Liver (tissue), 9 donors: Measurements from ENCODE around the gene CLRN3. TPM values are rescaled to one million over a fixed set of nuclear protein-coding genes. Genes with fewer than 3 reads are reported as not detected.

Experiments
- DNase-seq: peaks from one replicate; pipeline ENCODE4 v3.0.0-alpha.2; 2017; ENCODE audit warnings: low spot score
- H3K27ac ChIP-seq, 2 donors: one replicate each; pipeline ENCODE4 v1.7.0; 2013; ENCODE audit warnings: inconsistent platforms in 2 of 2, low read length in 2 of 2, control low read depth in 1 of 2, low read depth in 1 of 2, mild to moderate bottlenecking in 1 of 2
- H3K27me3 ChIP-seq, 4 donors: one replicate each; pipeline versions ENCODE4 v1.6.1 to v1.7.0; 2013; ENCODE audit warnings: low read length in 3 of 4, inconsistent platforms in 1 of 4, mild to moderate bottlenecking in 1 of 4, moderate library complexity in 1 of 4; ENCODE audit not compliant: control insufficient read depth in 4 of 4, insufficient read depth in 4 of 4
- H3K36me3 ChIP-seq, 4 donors: one replicate each; pipeline versions ENCODE4 v1.6.1 to v1.7.0; 2013; ENCODE audit warnings: low read length in 3 of 4, mild to moderate bottlenecking in 3 of 4, low read depth in 1 of 4, moderate library complexity in 1 of 4; ENCODE audit not compliant: control insufficient read depth in 4 of 4, insufficient read depth in 3 of 4
- H3K4me1 ChIP-seq, 4 donors: one replicate each; pipeline versions ENCODE4 v1.6.1 to v1.7.0; 2013; ENCODE audit warnings: low read length in 3 of 4, mild to moderate bottlenecking in 3 of 4, moderate library complexity in 1 of 4; ENCODE audit not compliant: control insufficient read depth in 4 of 4, insufficient read depth in 4 of 4
- H3K4me3 ChIP-seq, 3 donors: one replicate each; pipeline versions ENCODE4 v1.6.1 to v1.7.0; 2013; ENCODE audit warnings: low read length in 3 of 3, control low read depth in 1 of 3, low read depth in 1 of 3, mild to moderate bottlenecking in 1 of 3
- H3K9ac ChIP-seq, 2 donors: one replicate each; pipeline ENCODE4 v1.7.0; 2013; ENCODE audit warnings: low read length in 2 of 2, mild to moderate bottlenecking in 2 of 2, moderate library complexity in 2 of 2, control low read depth in 1 of 2, low read depth in 1 of 2
- H3K9me3 ChIP-seq, 4 donors: one replicate each; pipeline versions ENCODE4 v1.6.1 to v1.7.0; 2013; ENCODE audit warnings: low read length in 3 of 4; ENCODE audit not compliant: control insufficient read depth in 4 of 4
- CTCF ChIP-seq: fragments of 150-350 bp; IDR thresholded peaks from 2 replicates; pipeline ENCODE4 v1.5.1; 2017; ENCODE audit warnings: improper control_type of control experiment, low read depth, low read length; ENCODE audit not compliant: missing input control
- EGR1 ChIP-seq, 2 donors: IDR thresholded peaks; 2 replicates each; pipeline ENCODE4 v1.6.1; 2016 to 2018; ENCODE audit warnings: antibody characterized with exemption in 2 of 2, low read depth in 2 of 2
- FOXA1 ChIP-seq: IDR thresholded peaks from 2 replicates; pipeline ENCODE4 v1.6.1; 2016; ENCODE audit warnings: antibody characterized with exemption
- FOXA2 ChIP-seq: IDR thresholded peaks from 2 replicates; pipeline ENCODE4 v1.6.1; 2016; ENCODE audit warnings: antibody characterized with exemption
- GABPA ChIP-seq, 2 donors: IDR thresholded peaks in 1 of 2; conservative IDR thresholded peaks in 1 of 2; 2 replicates each; pipeline ENCODE4 v1.6.1; 2016; ENCODE audit warnings: antibody characterized with exemption in 2 of 2, mild to moderate bottlenecking in 1 of 2, moderate library complexity in 1 of 2
- HNF4A ChIP-seq, 2 donors: conservative IDR thresholded peaks; 2 replicates each; pipeline ENCODE4 v1.6.1; 2016; ENCODE audit warnings: antibody characterized with exemption in 2 of 2, mild to moderate bottlenecking in 2 of 2
- HNF4G ChIP-seq: IDR thresholded peaks from 2 replicates; pipeline ENCODE4 v1.6.1; 2016; ENCODE audit warnings: antibody characterized with exemption
- JUND ChIP-seq, 2 donors: IDR thresholded peaks; 2 replicates each; pipeline ENCODE4 v1.6.1; 2016; ENCODE audit warnings: antibody characterized with exemption in 2 of 2
- NR2F2 ChIP-seq: IDR thresholded peaks from 2 replicates; pipeline ENCODE4 v1.6.1; 2016; ENCODE audit warnings: antibody characterized with exemption
- RAD21 ChIP-seq, 2 donors: IDR thresholded peaks; 2 replicates each; pipeline ENCODE4 v1.6.1; 2016; ENCODE audit warnings: antibody characterized with exemption in 2 of 2, mild to moderate bottlenecking in 2 of 2
- RXRA ChIP-seq, 2 donors: IDR thresholded peaks; 2 replicates each; pipeline ENCODE4 v1.6.1; 2017 to 2018; ENCODE audit warnings: antibody characterized with exemption in 2 of 2, mild to moderate bottlenecking in 1 of 2
- SP1 ChIP-seq: IDR thresholded peaks from 2 replicates; pipeline ENCODE4 v1.6.1; 2018; ENCODE audit warnings: antibody characterized with exemption, mild to moderate bottlenecking
- TAF1 ChIP-seq: conservative IDR thresholded peaks from 2 replicates; pipeline ENCODE4 v1.6.1; 2016; ENCODE audit warnings: antibody characterized with exemption, mild to moderate bottlenecking
- YY1 ChIP-seq: IDR thresholded peaks from 2 replicates; pipeline ENCODE4 v1.6.1; 2016; ENCODE audit warnings: antibody characterized with exemption, mild to moderate bottlenecking
- ZBTB33 ChIP-seq: IDR thresholded peaks from 2 replicates; pipeline ENCODE4 v1.6.1; 2016; ENCODE audit warnings: antibody characterized with exemption
- WGBS: extraction: QIAGEN DNeasy Blood & Tissue Kit; methylation state at CpG from one replicate; pipeline ENCODE4 v1.1.7; 2013; 5-methylcytosine and 5-hydroxymethylcytosine counted together
- polyA plus RNA-seq, 2 donors: library from polyadenylated mRNA; stranded (reverse) in 1 of 2; unstranded in 1 of 2; fragments of 200-250 nt in 1 of 2; fragments of >200 nt in 1 of 2; fragmentation: Nextera tagmentation in 1 of 2; extraction: Ambion mirVana in 1 of 2; gene quantifications; one replicate each; pipeline versions ENCODE4 v1.2.1 to v1.2.3, GENCODE V29; 2013 to 2015
- total RNA-seq, 2 donors: library from RNA; depleted of rRNA; stranded (reverse); fragments of >200 nt; gene quantifications; one replicate each; pipeline ENCODE4 v1.2.3, GENCODE V29; 2014
- TF ChIP-seq, protein P1 (sequence below): IDR thresholded peaks from 2 replicates; pipeline ENCODE4 v1.6.1; 2016; ENCODE audit warnings: antibody characterized with exemption, mild to moderate bottlenecking
- TF ChIP-seq, protein P2 (sequence below): IDR thresholded peaks from 2 replicates; pipeline ENCODE4 v1.6.1; 2016; ENCODE audit warnings: antibody characterized with exemption
- TF ChIP-seq, protein P3 (sequence below): IDR thresholded peaks from 2 replicates; pipeline ENCODE4 v1.6.1; 2016; ENCODE audit warnings: antibody characterized with exemption
- donor health status: healthy.
- donor health status: healthy.
- donor health status: healthy.
- donor health status: healthy.
- donor health status: healthy.

The CLRN3 gene
- total and polyA plus RNA-seq, 4 donors = 0.33 to 16.9 (median 6.9) TPM

GRCh38 chr10:127882391-127882790, 10.3 kb downstream of the CLRN3 start:
- Histone ChIP-seq H3K4me1 (peaks cover 4 to 30% (median 15%) of the 10 kb centered on the region in 4 donors), H3K9ac (no peak overlapping the region), H3K9me3 (no peaks in the 10 kb centered on the region), H3K27ac (no peak overlapping the region), H3K4me3 (no peak overlapping the region), H3K36me3 (peaks cover 0 to 19% (median 5%) of the 10 kb centered on the region in 4 donors), H3K27me3 (no peaks in the 10 kb centered on the region)
- no peak for TF ChIP-seq HNF4A (conservative IDR thresholded peaks at IDR 0.05)
- no peak for TF ChIP-seq ZBTB33
- TF ChIP-seq, protein P1, sequence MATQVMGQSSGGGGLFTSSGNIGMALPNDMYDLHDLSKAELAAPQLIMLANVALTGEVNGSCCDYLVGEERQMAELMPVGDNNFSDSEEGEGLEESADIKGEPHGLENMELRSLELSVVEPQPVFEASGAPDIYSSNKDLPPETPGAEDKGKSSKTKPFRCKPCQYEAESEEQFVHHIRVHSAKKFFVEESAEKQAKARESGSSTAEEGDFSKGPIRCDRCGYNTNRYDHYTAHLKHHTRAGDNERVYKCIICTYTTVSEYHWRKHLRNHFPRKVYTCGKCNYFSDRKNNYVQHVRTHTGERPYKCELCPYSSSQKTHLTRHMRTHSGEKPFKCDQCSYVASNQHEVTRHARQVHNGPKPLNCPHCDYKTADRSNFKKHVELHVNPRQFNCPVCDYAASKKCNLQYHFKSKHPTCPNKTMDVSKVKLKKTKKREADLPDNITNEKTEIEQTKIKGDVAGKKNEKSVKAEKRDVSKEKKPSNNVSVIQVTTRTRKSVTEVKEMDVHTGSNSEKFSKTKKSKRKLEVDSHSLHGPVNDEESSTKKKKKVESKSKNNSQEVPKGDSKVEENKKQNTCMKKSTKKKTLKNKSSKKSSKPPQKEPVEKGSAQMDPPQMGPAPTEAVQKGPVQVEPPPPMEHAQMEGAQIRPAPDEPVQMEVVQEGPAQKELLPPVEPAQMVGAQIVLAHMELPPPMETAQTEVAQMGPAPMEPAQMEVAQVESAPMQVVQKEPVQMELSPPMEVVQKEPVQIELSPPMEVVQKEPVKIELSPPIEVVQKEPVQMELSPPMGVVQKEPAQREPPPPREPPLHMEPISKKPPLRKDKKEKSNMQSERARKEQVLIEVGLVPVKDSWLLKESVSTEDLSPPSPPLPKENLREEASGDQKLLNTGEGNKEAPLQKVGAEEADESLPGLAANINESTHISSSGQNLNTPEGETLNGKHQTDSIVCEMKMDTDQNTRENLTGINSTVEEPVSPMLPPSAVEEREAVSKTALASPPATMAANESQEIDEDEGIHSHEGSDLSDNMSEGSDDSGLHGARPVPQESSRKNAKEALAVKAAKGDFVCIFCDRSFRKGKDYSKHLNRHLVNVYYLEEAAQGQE = no peak
- no peak for TF ChIP-seq EGR1 (IDR thresholded peaks at IDR 0.05; ENCODE audit: low read depth in 2 of 2)
- no peak for TF ChIP-seq RXRA (IDR thresholded peaks at IDR 0.05)
- TF ChIP-seq GABPA (IDR thresholded peaks at IDR 0.05 in 1 of 2, conservative IDR thresholded peaks at IDR 0.05 in 1 of 2) = no peak
- no peak for TF ChIP-seq CTCF
- TF ChIP-seq YY1 = no peak
- TF ChIP-seq FOXA2 = no peak
- TF ChIP-seq FOXA1 = no peak
- TF ChIP-seq SP1 = no peak
- TF ChIP-seq JUND (IDR thresholded peaks at IDR 0.05) = no peak
- TF ChIP-seq, protein P2, sequence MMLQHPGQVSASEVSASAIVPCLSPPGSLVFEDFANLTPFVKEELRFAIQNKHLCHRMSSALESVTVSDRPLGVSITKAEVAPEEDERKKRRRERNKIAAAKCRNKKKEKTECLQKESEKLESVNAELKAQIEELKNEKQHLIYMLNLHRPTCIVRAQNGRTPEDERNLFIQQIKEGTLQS = no peak
- TF ChIP-seq RAD21 (IDR thresholded peaks at IDR 0.05) = no peak
- TF ChIP-seq, protein P3, sequence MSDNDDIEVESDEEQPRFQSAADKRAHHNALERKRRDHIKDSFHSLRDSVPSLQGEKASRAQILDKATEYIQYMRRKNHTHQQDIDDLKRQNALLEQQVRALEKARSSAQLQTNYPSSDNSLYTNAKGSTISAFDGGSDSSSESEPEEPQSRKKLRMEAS = no peak
- TF ChIP-seq TAF1 = no peak
- no peak for TF ChIP-seq NR2F2
- TF ChIP-seq HNF4G = no peak
- DNase-seq = no peak
- WGBS = 92% methylated on average over 8 of the region's 8 CpGs
